ENCODE results near the gene TRAF2. TPM values are rescaled to one million over a fixed set of nuclear protein-coding genes. Genes with fewer than 3 reads are reported as not detected.

The TRAF2 gene
- polyA plus RNA-seq, 6 donors from 2014 or later, result 13.2 to 29.9 (median 18.4) TPM

DNA sequence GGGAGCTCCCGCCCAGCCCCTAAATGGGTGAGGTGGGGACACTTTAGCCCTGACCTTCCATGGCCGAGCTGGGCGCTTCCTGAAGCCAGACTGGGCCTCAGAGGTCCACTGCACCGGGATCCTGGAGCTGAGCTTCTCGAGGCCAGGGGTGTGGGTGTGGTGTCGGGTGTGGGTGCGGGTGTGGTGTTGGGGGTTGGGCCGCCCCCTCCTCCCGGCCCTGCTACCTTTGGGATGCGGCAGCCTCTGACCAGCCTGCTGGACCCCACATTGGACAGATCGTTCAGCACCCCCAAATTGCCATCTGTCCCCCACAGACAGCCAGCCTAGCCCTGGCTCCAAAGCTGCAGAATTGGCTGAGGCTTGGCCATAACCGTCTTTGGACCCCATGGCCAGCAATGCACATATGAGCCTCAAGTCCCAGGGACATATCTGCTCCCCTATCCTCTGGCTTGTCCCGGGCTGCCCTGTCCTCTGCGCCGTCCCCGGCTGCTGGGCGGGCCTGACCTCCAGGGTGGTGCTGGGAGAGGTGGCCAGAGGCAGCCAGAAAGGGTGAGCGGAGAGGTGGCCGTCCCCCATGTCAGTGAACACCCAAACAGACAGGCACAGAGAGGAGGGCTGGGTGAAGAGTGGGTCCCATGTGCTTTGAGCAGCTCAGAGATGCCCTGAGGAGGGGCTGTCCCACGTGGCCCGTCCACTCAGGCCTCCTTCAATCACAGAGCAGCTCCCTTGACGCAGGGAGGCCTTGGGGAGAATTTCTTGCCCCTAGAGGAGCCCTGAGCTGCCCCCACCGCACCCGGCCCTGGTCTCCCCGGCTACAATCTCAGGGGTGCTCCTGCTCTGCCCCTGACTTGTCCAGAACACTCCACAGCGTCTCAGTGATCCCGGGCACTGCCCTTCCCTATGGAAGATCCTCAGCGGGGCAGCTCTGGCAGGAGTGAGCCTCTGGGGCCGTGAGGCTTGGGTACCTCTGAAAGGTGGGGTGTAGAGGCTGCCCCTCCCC, 87.6 kb downstream of the TRAF2 start:
- Mint-ChIP-seq H3K4me3 (no peak overlapping the region), H3K36me3 (no peaks in the 10 kb centered on the region), H3K27me3 (peaks cover 4 to 37% (median 15%) of the 10 kb centered on the region in 3 donors), H3K9me3 (no peaks in the 10 kb centered on the region), H3K27ac (peak overlapping the region in 1 of 6 donors; percentile 56), H3K4me1 (no peaks in the 10 kb centered on the region)
- ATAC-seq (ENCODE audit: low read depth in 2 of 2) (no peak), DNase-seq (no peak)

DNA sequence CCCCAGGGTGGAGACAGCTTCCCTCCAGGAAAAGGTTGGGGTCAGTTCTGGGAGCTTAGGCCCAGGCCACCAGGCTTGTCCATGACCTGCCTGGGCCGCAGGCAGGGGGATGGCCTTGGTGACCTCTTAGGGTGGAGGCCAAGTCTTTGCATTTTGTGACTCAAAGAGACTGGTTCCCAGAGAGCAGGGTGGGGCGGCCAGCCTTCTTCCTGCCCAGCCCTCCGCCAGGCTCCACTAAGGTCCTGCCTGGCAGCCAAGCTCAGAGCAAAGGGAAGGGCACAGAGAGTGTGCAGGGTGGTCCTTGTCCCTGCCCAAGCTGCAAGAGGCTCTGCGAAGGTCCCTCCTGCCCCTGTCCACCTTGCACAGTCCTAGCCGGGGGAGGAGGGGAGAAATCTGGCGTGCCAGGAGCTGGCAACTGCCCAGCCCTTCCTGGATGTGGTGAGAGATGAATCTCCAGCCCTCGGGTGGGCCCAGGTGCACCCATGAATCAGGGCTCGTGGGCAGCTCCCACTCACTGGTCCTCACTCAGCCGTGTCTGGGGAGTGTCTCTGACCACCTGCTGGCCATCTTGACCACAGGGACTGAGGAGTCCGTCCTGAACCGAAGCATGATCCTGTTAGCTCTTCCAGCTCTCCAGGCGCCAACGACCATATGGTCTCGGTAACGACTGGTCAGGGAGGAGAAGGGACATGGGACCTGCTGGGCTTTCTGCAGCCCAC, 88.7 kb downstream of the TRAF2 start:
- Mint-ChIP-seq H3K4me1 (no peaks in the 10 kb centered on the region), H3K27me3 (peaks cover 4 to 41% (median 15%) of the 10 kb centered on the region in 3 donors), H3K9me3 (no peaks in the 10 kb centered on the region), H3K4me3 (no peak overlapping the region), H3K27ac (peak overlapping the region in 1 of 6 donors; percentile 42), H3K36me3 (no peaks in the 10 kb centered on the region)
- ATAC-seq (ENCODE audit: low read depth in 2 of 2), result no peak
- no peak for DNase-seq

DNA sequence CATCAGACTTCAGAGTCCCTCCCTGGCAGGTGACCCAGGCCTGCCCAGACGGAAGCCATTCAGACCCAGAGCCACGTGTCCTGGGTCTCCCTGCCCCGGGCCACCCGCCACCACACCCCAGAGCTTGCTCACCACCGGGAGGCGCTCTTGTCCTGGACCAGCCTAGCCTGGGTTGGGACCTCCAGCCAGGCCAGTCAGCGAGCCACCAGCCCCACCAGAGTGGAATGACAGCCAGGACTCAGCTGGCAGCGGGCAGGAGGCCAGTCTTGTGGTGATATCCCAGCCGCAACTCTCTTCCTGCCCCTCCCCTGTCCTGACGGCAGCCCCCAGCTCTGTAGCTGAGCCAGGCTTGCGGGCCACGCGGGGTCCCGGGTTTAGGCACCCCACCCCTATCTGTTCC, 89.3 kb downstream of the TRAF2 start:
- Mint-ChIP-seq H3K4me1 (no peaks in the 10 kb centered on the region), H3K9me3 (no peaks in the 10 kb centered on the region), H3K27me3 (peaks cover 4 to 41% (median 22%) of the 10 kb centered on the region in 3 donors), H3K27ac (peak overlapping the region in 1 of 6 donors; percentile 42), H3K36me3 (no peaks in the 10 kb centered on the region), H3K4me3 (peak overlapping the region in 1 of 8 donors; percentile 25)
- ATAC-seq (ENCODE audit: low read depth in 2 of 2) (peak in 1 of 2 donors; percentile 22), DNase-seq (no peak)

Other genes with a start within 250 kb of the TRAF2 start
- gene EGFL7, start 223.6 kb upstream of the TRAF2 start, polyA plus RNA-seq (ENCODE audit: low read depth in 6 of 6), result under 1 TPM in 2 of 6 donors, not detected in 4; 0.33 TPM
- 10 to 100 TPM; 36.1 to 59.9 (median 48.0) TPM for gene AGPAT2, start 199.1 kb upstream of the TRAF2 start, polyA plus RNA-seq (ENCODE audit: low read depth in 6 of 6)
- 10 to 100 TPM in 4 of 6 donors, 1 to 10 TPM in 1, under 1 TPM in 1; 0.91 to 71.6 (median 15.1) TPM for gene DIPK1B, start 173.9 kb upstream of the TRAF2 start, polyA plus RNA-seq (ENCODE audit: low read depth in 6 of 6)
- 10 to 100 TPM; 46.1 to 86.0 (median 65.3) TPM for gene LCN10, start 143.6 kb upstream of the TRAF2 start, polyA plus RNA-seq (ENCODE audit: low read depth in 6 of 6)
- not detected for gene LCN6, start 138.0 kb upstream of the TRAF2 start, polyA plus RNA-seq (ENCODE audit: low read depth in 6 of 6)
- gene LCN8, start 128.3 kb upstream of the TRAF2 start, polyA plus RNA-seq (ENCODE audit: low read depth in 6 of 6), result 10 to 100 TPM in 2 of 6 donors, under 1 TPM in 3, not detected in 1; 0.39 to 69.1 (median 0.73) TPM
- under 1 TPM in 1 of 6 donors, not detected in 5; 0.09 TPM for gene LCN15, start 122.0 kb upstream of the TRAF2 start, polyA plus RNA-seq (ENCODE audit: low read depth in 6 of 6)
- 10 to 100 TPM; 29.3 to 47.7 (median 35.7) TPM for gene TMEM141, start 95.2 kb upstream of the TRAF2 start, polyA plus RNA-seq (ENCODE audit: low read depth in 6 of 6)
- 1 to 10 TPM in 1 of 6 donors, under 1 TPM in 1, not detected in 4; 0.24 to 1.7 TPM for gene CCDC183, start 90.2 kb upstream of the TRAF2 start, polyA plus RNA-seq (ENCODE audit: low read depth in 6 of 6)
- 10 to 100 TPM in 3 of 6 donors, 1 to 10 TPM in 3; 3.8 to 16.8 (median 9.7) TPM for gene RABL6, start 78.6 kb upstream of the TRAF2 start, polyA plus RNA-seq (ENCODE audit: low read depth in 6 of 6)
- under 1 TPM in 1 of 6 donors, not detected in 5; 0.08 TPM for gene AJM1, start 44.0 kb upstream of the TRAF2 start, polyA plus RNA-seq (ENCODE audit: low read depth in 6 of 6)
- gene PHPT1, start 37.1 kb upstream of the TRAF2 start, polyA plus RNA-seq (ENCODE audit: low read depth in 6 of 6), result 10 to 100 TPM; 48.0 to 67.7 (median 49.6) TPM
- not detected for gene MAMDC4, start 34.2 kb upstream of the TRAF2 start, polyA plus RNA-seq (ENCODE audit: low read depth in 6 of 6)
- 100 to 1,000 TPM; 267 to 324 (median 299) TPM for gene EDF1, start 20.2 kb upstream of the TRAF2 start, polyA plus RNA-seq (ENCODE audit: low read depth in 6 of 6)
- gene FBXW5, start 58.2 kb downstream of the TRAF2 start, polyA plus RNA-seq (ENCODE audit: low read depth in 6 of 6), result 100 to 1,000 TPM in 1 of 6 donors, 10 to 100 TPM in 5; 48.2 to 105 (median 55.1) TPM
- gene C8G, start 58.7 kb downstream of the TRAF2 start, polyA plus RNA-seq (ENCODE audit: low read depth in 6 of 6), result not detected
- not detected for gene LCN12, start 65.8 kb downstream of the TRAF2 start, polyA plus RNA-seq (ENCODE audit: low read depth in 6 of 6)
- gene PTGDS, start 91.0 kb downstream of the TRAF2 start, polyA plus RNA-seq (ENCODE audit: low read depth in 6 of 6), result 1 to 10 TPM in 1 of 6 donors, under 1 TPM in 1, not detected in 4; 0.41 to 1.4 TPM
- not detected for gene LCNL1, start 96.5 kb downstream of the TRAF2 start, polyA plus RNA-seq (ENCODE audit: low read depth in 6 of 6)
- gene PAXX, start 105.9 kb downstream of the TRAF2 start, polyA plus RNA-seq (ENCODE audit: low read depth in 6 of 6), result 10 to 100 TPM; 31.7 to 39.8 (median 35.6) TPM
- gene CLIC3, start 110.1 kb downstream of the TRAF2 start, polyA plus RNA-seq (ENCODE audit: low read depth in 6 of 6), result 1 to 10 TPM in 3 of 6 donors, under 1 TPM in 2, not detected in 1; 0.82 to 2.7 (median 1.1) TPM
- 1 to 10 TPM in 3 of 6 donors, under 1 TPM in 2, not detected in 1; 0.63 to 3.9 (median 1.3) TPM for gene ABCA2, start 141.7 kb downstream of the TRAF2 start, polyA plus RNA-seq (ENCODE audit: low read depth in 6 of 6)
- 1 to 10 TPM in 5 of 6 donors, under 1 TPM in 1; 0.93 to 7.4 (median 2.9) TPM for gene FUT7, start 145.6 kb downstream of the TRAF2 start, polyA plus RNA-seq (ENCODE audit: low read depth in 6 of 6)
- gene NPDC1, start 159.7 kb downstream of the TRAF2 start, polyA plus RNA-seq (ENCODE audit: low read depth in 6 of 6), result under 1 TPM in 1 of 6 donors, not detected in 5; 0.68 TPM
- gene ENTPD2, start 167.5 kb downstream of the TRAF2 start, polyA plus RNA-seq (ENCODE audit: low read depth in 6 of 6), result not detected
- under 1 TPM in 1 of 6 donors, not detected in 5; 0.05 TPM for gene SAPCD2, start 184.0 kb downstream of the TRAF2 start, polyA plus RNA-seq (ENCODE audit: low read depth in 6 of 6)
- 1 to 10 TPM; 1.7 to 6.1 (median 3.5) TPM for gene UAP1L1, start 191.0 kb downstream of the TRAF2 start, polyA plus RNA-seq (ENCODE audit: low read depth in 6 of 6)
- gene MAN1B1, start 200.5 kb downstream of the TRAF2 start, polyA plus RNA-seq (ENCODE audit: low read depth in 6 of 6), result 10 to 100 TPM; 19.6 to 30.4 (median 24.3) TPM
- gene DPP7, start 228.2 kb downstream of the TRAF2 start, polyA plus RNA-seq (ENCODE audit: low read depth in 6 of 6), result 100 to 1,000 TPM in 4 of 6 donors, 10 to 100 TPM in 2; 71.5 to 142 (median 102) TPM

Measured in naive B cell (primary cell).